BE2C (cell line): ENCODE measurements around the gene ATP5F1E.

Source experiments
- DNase-seq: peaks from one replicate; pipeline ENCODE4 v3.0.0-alpha.2; 2020
- H3K27me3 ChIP-seq: fragments of 250-450 bp; sonication (Bioruptor Pico); 2 replicates; pipeline ENCODE4 v1.5.1; 2020; ENCODE audit warnings: mild to moderate bottlenecking
- H3K36me3 ChIP-seq: fragments of 250-450 bp; sonication (Bioruptor Pico); 2 replicates; pipeline ENCODE4 v1.5.1; 2020; ENCODE audit warnings: mild to moderate bottlenecking
- H3K4me1 ChIP-seq: fragments of 250-450 bp; sonication (Bioruptor Pico); 2 replicates; pipeline ENCODE4 v1.5.1; 2020
- H3K4me3 ChIP-seq: 2 replicates; pipeline ENCODE4 v1.5.1; 2011; ENCODE audit warnings: low read depth, low read length
- H3K9me3 ChIP-seq: fragments of 250-450 bp; sonication (Bioruptor Pico); 2 replicates; pipeline ENCODE4 v1.5.1; 2020
- CTCF ChIP-seq: IDR thresholded peaks from 2 replicates; pipeline ENCODE4 v1.5.1; 2012; ENCODE audit warnings: mild to moderate bottlenecking, low read depth, low read length

Gene ATP5F1E

GRCh38 chr20:58981628-58982364, 50.3 kb downstream of the ATP5F1E start:
- no peaks in the 10 kb centered on the region for H3K27me3 ChIP-seq
- no peak for TF ChIP-seq CTCF
- peaks cover 17% of the 10 kb centered on the region for H3K4me1 ChIP-seq
- H3K36me3 ChIP-seq, result peaks cover 16% of the 10 kb centered on the region
- no peaks in the 10 kb centered on the region for H3K9me3 ChIP-seq
- peak overlapping the region; percentile 97 for H3K4me3 ChIP-seq
- peak; percentile 22 for DNase-seq

- DNase-seq, result peak; percentile 95
Measured at GRCh38 chr20:58980711-58981627, 51.2 kb downstream of the ATP5F1E start, which contains the start of gene NELFCD. Gene NELFCD (plus strand): TSS chr20:58981256. CDS start chr20:58981310, 54 bp downstream.

GRCh38 chr20:58978351-58979190, 53.6 kb downstream of the ATP5F1E start:
- DNase-seq, result no peak
- no peak for TF ChIP-seq CTCF
- Histone ChIP-seq H3K9me3 (no peaks in the 10 kb centered on the region), H3K4me3 (no peak overlapping the region), H3K36me3 (no peaks in the 10 kb centered on the region; the same call in 1 of the 2 replicates), H3K4me1 (peaks cover 3% of the 10 kb centered on the region), H3K27me3 (no peaks in the 10 kb centered on the region)

More at GRCh38 chr20:58980711-58981627, 51.2 kb downstream of the ATP5F1E start, which contains the start of gene NELFCD:
- H3K4me1 ChIP-seq, result peaks cover 12% of the 10 kb centered on the region
- no peak for TF ChIP-seq CTCF
- H3K27me3 ChIP-seq, result no peaks in the 10 kb centered on the region
- no peaks in the 10 kb centered on the region for H3K9me3 ChIP-seq
- peaks cover 10% of the 10 kb centered on the region for H3K36me3 ChIP-seq
- H3K4me3 ChIP-seq, result peak within 1 kb of the TSS; percentile 97

GRCh38 chr20:58976061-58976730, 55.9 kb downstream of the ATP5F1E start:
- no peaks in the 10 kb centered on the region for H3K27me3 ChIP-seq
- H3K4me3 ChIP-seq, result no peak overlapping the region
- H3K36me3 ChIP-seq, result no peaks in the 10 kb centered on the region
- H3K4me1 ChIP-seq, result no peaks in the 10 kb centered on the region
- DNase-seq, result no peak
- no peaks in the 10 kb centered on the region for H3K9me3 ChIP-seq
- TF ChIP-seq CTCF, result no peak
